Measurements from ENCODE around the gene YEATS4. TPM values are rescaled to one million over a fixed set of nuclear protein-coding genes. Genes with fewer than 3 reads are reported as not detected.

Gene YEATS4
- total and polyA plus RNA-seq, 2 donors (not counting 1 experiment from before 2014, with no cell fraction given), result 17.7 to 18.0 TPM

- H3K4me1 ChIP-seq (ENCODE audit: control insufficient read depth in 2 of 2, insufficient read depth in 2 of 2, low read length in 2 of 2), result no peaks in the 10 kb centered on the region
- H3K9me3 ChIP-seq (ENCODE audit: control extremely low read depth in 1 of 3, control insufficient read depth in 2 of 3, insufficient read depth in 1 of 3, low read length in 2 of 3), result no peaks in the 10 kb centered on the region
- no peak overlapping the region for H3K4me2 ChIP-seq (replicated peaks; ENCODE audit: low read depth, low read length, poor library complexity, severe bottlenecking)
- TF ChIP-seq CTCF (IDR thresholded peaks at IDR 0.05) (no peak), EZH2 (IDR thresholded peaks at IDR 0.05; ENCODE audit: borderline replicate concordance, insufficient read depth, low read depth, low read length, poor library complexity, severe bottlenecking) (no peak)
- no peaks in the 10 kb centered on the region for H4K20me1 ChIP-seq (ENCODE audit: control insufficient read depth, insufficient read depth, low read length, poor library complexity, severe bottlenecking)
- 100% methylated on average over 2 of the region's 5 CpGs for WGBS (ENCODE audit: insufficient coverage)
- H3K9ac ChIP-seq (ENCODE audit: low read length), result no peak overlapping the region
- Mint-ChIP-seq H3K4me3 (no peak overlapping the region), H3K9me3 (ENCODE audit: insufficient read depth) (no peaks in the 10 kb centered on the region), H3K27me3 (no peaks in the 10 kb centered on the region), H3K4me1 (no peaks in the 10 kb centered on the region), H3K27ac (no peak overlapping the region)
- no peak for ATAC-seq (ENCODE audit: low read depth)
- DNase-seq, result no peak
- H3K79me2 ChIP-seq (ENCODE audit: control insufficient read depth, insufficient read depth, low read length), result no peaks in the 10 kb centered on the region
- no peak overlapping the region for H2AFZ ChIP-seq (ENCODE audit: insufficient read depth, low read depth, low read length, poor library complexity, severe bottlenecking)
- no peak overlapping the region for H3K27ac ChIP-seq (ENCODE audit: low read length in 2 of 2)
- ChIA-PET POLR2A (no interaction called here), CTCF (no interaction called here)
- H3K4me3 ChIP-seq (ENCODE audit: control extremely low read depth in 1 of 5, extremely low read depth in 1 of 5, insufficient read depth in 1 of 5, low read depth in 2 of 5, low read length in 4 of 5), result no peak overlapping the region
- no peaks in the 10 kb centered on the region for H3K27me3 ChIP-seq (replicated peaks in 1 of 4; ENCODE audit: control extremely low read depth in 1 of 4, control insufficient read depth in 3 of 4, insufficient read depth in 4 of 4, low read length in 3 of 4)
- intact Hi-C loops (cut with micrococcal nuclease), result no loop called here
- no peaks in the 10 kb centered on the region for H3K36me3 ChIP-seq (replicated peaks in 1 of 2; ENCODE audit: control extremely low read depth in 1 of 2, control insufficient read depth in 1 of 2, extremely low read depth in 1 of 2, insufficient read depth in 2 of 2, low read length in 1 of 2)
Observed at GRCh38 chr12:69423037-69423905, 63.7 kb downstream of the YEATS4 start.

GRCh38 chr12:69425417-69425816 is 65.9 kb downstream of the YEATS4 start:
- Histone ChIP-seq H3K4me3 (ENCODE audit: control extremely low read depth in 1 of 5, extremely low read depth in 1 of 5, insufficient read depth in 1 of 5, low read depth in 2 of 5, low read length in 4 of 5) (no peak overlapping the region), H3K27me3 (replicated peaks in 1 of 4; ENCODE audit: control extremely low read depth in 1 of 4, control insufficient read depth in 3 of 4, insufficient read depth in 4 of 4, low read length in 3 of 4) (no peaks in the 10 kb centered on the region), H3K79me2 (ENCODE audit: control insufficient read depth, insufficient read depth, low read length) (no peaks in the 10 kb centered on the region), H4K20me1 (ENCODE audit: control insufficient read depth, insufficient read depth, low read length, poor library complexity, severe bottlenecking) (no peaks in the 10 kb centered on the region), H3K9me3 (ENCODE audit: control extremely low read depth in 1 of 3, control insufficient read depth in 2 of 3, insufficient read depth in 1 of 3, low read length in 2 of 3) (no peaks in the 10 kb centered on the region), H3K4me2 (replicated peaks; ENCODE audit: low read depth, low read length, poor library complexity, severe bottlenecking) (no peak overlapping the region), H3K9ac (ENCODE audit: low read length) (no peak overlapping the region), H3K27ac (ENCODE audit: low read length in 2 of 2) (no peak overlapping the region), H2AFZ (ENCODE audit: insufficient read depth, low read depth, low read length, poor library complexity, severe bottlenecking) (no peak overlapping the region), H3K36me3 (replicated peaks in 1 of 2; ENCODE audit: control extremely low read depth in 1 of 2, control insufficient read depth in 1 of 2, extremely low read depth in 1 of 2, insufficient read depth in 2 of 2, low read length in 1 of 2) (no peaks in the 10 kb centered on the region), H3K4me1 (ENCODE audit: control insufficient read depth in 2 of 2, insufficient read depth in 2 of 2, low read length in 2 of 2) (no peaks in the 10 kb centered on the region)
- no peaks in the 10 kb centered on the region for H3K4me1 Mint-ChIP-seq
- H3K27me3 Mint-ChIP-seq, result no peaks in the 10 kb centered on the region
- intact Hi-C loops (cut with micrococcal nuclease), result no loop called here
- no peak for ATAC-seq (ENCODE audit: low read depth)
- ChIA-PET POLR2A (no interaction called here), CTCF (no interaction called here)
- H3K4me3 Mint-ChIP-seq, result no peak overlapping the region
- no peaks in the 10 kb centered on the region for H3K9me3 Mint-ChIP-seq (ENCODE audit: insufficient read depth)
- H3K27ac Mint-ChIP-seq, result no peak overlapping the region
- DNase-seq, result no peak
- 95% methylated on average over 3 of the region's 3 CpGs for WGBS (ENCODE audit: insufficient coverage)
- TF ChIP-seq CTCF (IDR thresholded peaks at IDR 0.05) (no peak), EZH2 (IDR thresholded peaks at IDR 0.05; ENCODE audit: borderline replicate concordance, insufficient read depth, low read depth, low read length, poor library complexity, severe bottlenecking) (no peak)
